ENCODE measurements around the gene RANBP1. TPM values are rescaled to one million over a fixed set of nuclear protein-coding genes. Genes with fewer than 3 reads are reported as not detected.

Gene RANBP1
- total and polyA plus RNA-seq, 2 of the 4 experiments (the other 2 are of a cell fraction), result 173 to 376 TPM

- intact Hi-C loops (cut with micrococcal nuclease) (no loop called here), dilution Hi-C loops (cut with HindIII; ENCODE audit: low sequenced_read_pairs, unreplicated experiment) (no loop called here), in situ Hi-C loops (cut with MboI; ENCODE audit: low sequenced_read_pairs) (no loop called here)
- Histone ChIP-seq H3K14ac (replicated peaks; ENCODE audit: low read depth, low read length) (no peak overlapping the region), H3K9me1 (ENCODE audit: insufficient read depth, low read length) (peaks cover 9% of the 10 kb centered on the region), H3K4ac (ENCODE audit: low read depth, low read length) (no peak overlapping the region), H3K23ac (ENCODE audit: low read depth, low read length) (no peak overlapping the region), H3K56ac (ENCODE audit: extremely low read depth, insufficient read depth, low read length) (no peak overlapping the region), H3K36me3 (ENCODE audit: control insufficient read depth, insufficient read depth, low read length) (peaks cover 22% of the 10 kb centered on the region), H2BK20ac (ENCODE audit: low read depth, low read length) (no peak overlapping the region), H4K91ac (ENCODE audit: insufficient read depth, low read depth, low read length) (no peak overlapping the region), H3K4me1 (ENCODE audit: control insufficient read depth, insufficient read depth, low read length) (no peaks in the 10 kb centered on the region), H3K27ac (ENCODE audit: insufficient read depth, low read length) (no peak overlapping the region), H3K4me3 (ENCODE audit: insufficient read depth, low read depth, low read length) (no peak overlapping the region), H2BK5ac (ENCODE audit: low read depth, low read length, poor library complexity, severe bottlenecking) (no peak overlapping the region), H4K20me1 (ENCODE audit: insufficient read depth, low read length) (no peaks in the 10 kb centered on the region), H2AK9ac (replicated peaks; ENCODE audit: low read depth, low read length, poor library complexity) (no peak overlapping the region), H3K27me3 (ENCODE audit: control insufficient read depth, insufficient read depth, low read length) (no peaks in the 10 kb centered on the region), H3K9me3 (ENCODE audit: control insufficient read depth, insufficient read depth, low read length) (no peaks in the 10 kb centered on the region), H3K18ac (ENCODE audit: low read depth, low read length) (no peak overlapping the region), H2BK120ac (ENCODE audit: low read depth, low read length) (no peak overlapping the region), H4K5ac (ENCODE audit: low read depth, low read length) (no peak overlapping the region), H3K4me2 (ENCODE audit: low read depth, low read length) (no peak overlapping the region), H4K8ac (ENCODE audit: low read depth in 2 of 2, low read length in 2 of 2) (no peak overlapping the region), H3K79me1 (ENCODE audit: low read depth in 1 of 2, low read length in 2 of 2) (no peaks in the 10 kb centered on the region), H2AFZ (replicated peaks; ENCODE audit: low read length, poor library complexity) (no peak overlapping the region), H2BK15ac (ENCODE audit: low read depth, low read length) (no peak overlapping the region), H2AK5ac (ENCODE audit: low read depth, low read length) (no peak overlapping the region), H3K9ac (ENCODE audit: low read depth, low read length) (no peak overlapping the region)
- ChIA-PET POLR2A (ENCODE audit: unreplicated experiment) (no interaction called here), CTCF (no interaction called here)
- no peak for ATAC-seq (ENCODE audit: low read depth)
- 82% methylated on average over 4 of the region's 11 CpGs; no CpG with 5 or more reads in 1 of the 2 experiments for WGBS, 2 experiments (ENCODE audit: extremely low coverage in 2 of 2, insufficient read length in 1 of 2)
- no peak for TF ChIP-seq SMC3 (IDR thresholded peaks at IDR 0.05; ENCODE audit: low read depth, low read length)
- no peak for TF ChIP-seq BHLHE40 (IDR thresholded peaks at IDR 0.05; ENCODE audit: low read depth, low read length)
- TF ChIP-seq FOS (IDR thresholded peaks at IDR 0.05; ENCODE audit: low read depth, low read length), result no peak
- no peak for TF ChIP-seq USF2 (IDR thresholded peaks at IDR 0.05; ENCODE audit: low read depth, low read length)
- TF ChIP-seq CHD1 (IDR thresholded peaks at IDR 0.05; ENCODE audit: low read depth, low read length), result no peak
- no peak for TF ChIP-seq MAZ (IDR thresholded peaks at IDR 0.05; ENCODE audit: borderline replicate concordance, low read depth, low read length)
- no peak for TF ChIP-seq POLR2A (IDR thresholded peaks at IDR 0.05; ENCODE audit: low read depth, low read length)
- TF ChIP-seq RAD21 (IDR thresholded peaks at IDR 0.05; ENCODE audit: low read length), result no peak
- no peak for TF ChIP-seq CEBPB (IDR thresholded peaks at IDR 0.05; ENCODE audit: low read depth, low read length)
- no peak for TF ChIP-seq CTCF (conservative IDR thresholded peaks at IDR 0.05; ENCODE audit: low read depth, low read length)
- BruUV-seq (replicated peaks), result no TSS peak
- no peak for DNase-seq
Observed at GRCh38 chr22:20066617-20067383, 49.1 kb upstream of the RANBP1 start.

Measured in IMR-90 (cell line).